MM.1S (cell line): Measurements from ENCODE around the gene CRACDL.

Experiments used
- DNase-seq: peaks from one replicate; pipeline ENCODE4 v3.0.0-alpha.2; 2015
- H2AFZ ChIP-seq: fragments of 300-600 bp; sonication (generic); 2 replicates; pipeline ENCODE4 v1.6.0; 2016; ENCODE audit warnings: antibody characterized with exemption, low read length
- H3F3A ChIP-seq: fragments of 300-600 bp; sonication (generic); 2 replicates; pipeline ENCODE4 v1.6.1; 2016; ENCODE audit warnings: mild to moderate bottlenecking, antibody characterized with exemption, low read length, moderate library complexity, mixed read lengths; ENCODE audit not compliant: insufficient read depth
- H3K27ac ChIP-seq: fragments of 300-600 bp; sonication (generic); 2 replicates; pipeline ENCODE4 v1.5.1; 2016; ENCODE audit warnings: mild to moderate bottlenecking, low read length
- H3K27me3 ChIP-seq: fragments of 300-600 bp; sonication (generic); replicated peaks from 2 replicates; pipeline ENCODE4 v1.6.0; 2016; ENCODE audit warnings: low read length; ENCODE audit not compliant: insufficient read depth
- H3K36me3 ChIP-seq: fragments of 300-600 bp; sonication (generic); replicated peaks from 2 replicates; pipeline ENCODE4 v1.6.1; 2016; ENCODE audit warnings: mild to moderate bottlenecking, low read length, mixed read lengths; ENCODE audit not compliant: insufficient read depth
- H3K4me1 ChIP-seq: fragments of 300-600 bp; sonication (generic); 2 replicates; pipeline ENCODE4 v1.6.1; 2016; ENCODE audit warnings: low read length, mixed read lengths
- H3K4me2 ChIP-seq: fragments of 300-600 bp; sonication (generic); 2 replicates; pipeline ENCODE4 v1.6.0; 2016; ENCODE audit warnings: low read depth, low read length
- H3K4me3 ChIP-seq: fragments of 300-600 bp; sonication (generic); 2 replicates; pipeline ENCODE4 v1.5.1; 2016; ENCODE audit warnings: low read length, mixed read lengths
- H3K79me2 ChIP-seq: fragments of 300-600 bp; sonication (generic); 2 replicates; pipeline ENCODE4 v1.6.1; 2016; ENCODE audit warnings: mixed run types, low read length, mixed read lengths
- H3K9ac ChIP-seq: fragments of 300-600 bp; sonication (generic); 2 replicates; pipeline ENCODE4 v1.6.1; 2016; ENCODE audit warnings: low read length, mixed read lengths
- H3K9me2 ChIP-seq: fragments of 300-600 bp; sonication (generic); replicated peaks from 2 replicates; pipeline ENCODE4 v1.6.1; 2016; ENCODE audit warnings: mild to moderate bottlenecking, low read length, mixed read lengths; ENCODE audit not compliant: insufficient read depth
- H3K9me3 ChIP-seq: fragments of 300-600 bp; sonication (generic); replicated peaks from 2 replicates; pipeline ENCODE4 v1.6.1; 2016; ENCODE audit warnings: mild to moderate bottlenecking, low read length, mixed read lengths; ENCODE audit not compliant: insufficient read depth
- H4K20me1 ChIP-seq: fragments of 300-600 bp; sonication (generic); 2 replicates; pipeline ENCODE4 v1.6.1; 2016; ENCODE audit warnings: mild to moderate bottlenecking, low read length, moderate library complexity, mixed read lengths; ENCODE audit not compliant: insufficient read depth
- EZH2 ChIP-seq: fragments of 300-600 bp; sonication (generic); optimal IDR thresholded peaks from 2 replicates; pipeline ENCODE3; 2017; ENCODE audit warnings: low read depth, mild to moderate bottlenecking, antibody characterized with exemption, low read length, mixed read lengths
- EZH2phosphoT487 ChIP-seq: fragments of 300-600 bp; sonication (generic); IDR thresholded peaks from 2 replicates; pipeline ENCODE4 v1.6.1; 2018; ENCODE audit warnings: antibody characterized with exemption, low read length
- TF ChIP-seq, protein P1 (sequence below): fragments of 300-600 bp; sonication (generic); IDR thresholded peaks from 2 replicates; pipeline ENCODE4 v1.5.1; 2016; ENCODE audit warnings: antibody characterized with exemption, low read length, mixed read lengths

CRACDL gene

GRCh38 chr2:98870516-98871158, 65.4 kb downstream of the CRACDL start:
- no peak for DNase-seq
- no peaks in the 10 kb centered on the region; the same call in 1 of the 2 replicates for H3F3A ChIP-seq
- no peaks in the 10 kb centered on the region for H3K79me2 ChIP-seq
- no peaks in the 10 kb centered on the region for H3K9me2 ChIP-seq
- no peak for TF ChIP-seq EZH2phosphoT487
- no peak for TF ChIP-seq EZH2
- H4K20me1 ChIP-seq, result no peaks in the 10 kb centered on the region
- peak overlapping the region; percentile 65; the same call in 1 of the 2 replicates for H3K27ac ChIP-seq
- no peaks in the 10 kb centered on the region for H3K9me3 ChIP-seq
- H3K4me3 ChIP-seq, result no peak overlapping the region
- H3K36me3 ChIP-seq, result no peaks in the 10 kb centered on the region
- H3K4me1 ChIP-seq, result peaks cover 13% of the 10 kb centered on the region
- no peaks in the 10 kb centered on the region for H3K27me3 ChIP-seq
- H2AFZ ChIP-seq, result peak overlapping the region; percentile 80
- peak overlapping the region; percentile 89; the same call in 1 of the 2 replicates for H3K4me2 ChIP-seq
- H3K9ac ChIP-seq, result no peak overlapping the region

DNA sequence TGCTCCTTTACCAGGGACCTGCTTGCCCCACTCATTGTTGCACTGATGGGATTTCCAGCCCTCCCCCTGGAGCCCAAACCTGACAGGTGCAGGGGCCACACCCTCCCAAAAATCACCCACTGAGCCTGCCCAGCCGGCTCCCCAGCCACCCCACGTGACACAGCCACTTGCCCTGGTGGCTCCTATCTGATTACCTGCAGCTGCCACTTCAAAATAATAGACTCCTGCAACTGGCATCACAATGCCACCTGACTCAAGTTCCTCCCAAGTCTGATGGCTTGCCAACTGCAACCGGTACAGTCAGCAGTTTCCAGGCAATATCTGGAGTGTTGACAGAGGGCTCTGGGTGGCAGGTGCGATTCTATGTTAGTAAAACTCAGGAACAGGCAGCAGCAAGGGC, 66.2 kb downstream of the CRACDL start:
- peak overlapping the region; percentile 58 for H3K4me3 ChIP-seq
- H3K4me2 ChIP-seq, result peak overlapping the region; percentile 89
- peaks cover 16% of the 10 kb centered on the region for H3K4me1 ChIP-seq
- DNase-seq, result peak; percentile 96
- H3K9me3 ChIP-seq, result no peaks in the 10 kb centered on the region
- H3K79me2 ChIP-seq, result no peaks in the 10 kb centered on the region
- H3K36me3 ChIP-seq, result no peaks in the 10 kb centered on the region
- no peaks in the 10 kb centered on the region; the same call in 1 of the 2 replicates for H3F3A ChIP-seq
- H2AFZ ChIP-seq, result peak overlapping the region; percentile 80
- no peaks in the 10 kb centered on the region for H4K20me1 ChIP-seq
- H3K27me3 ChIP-seq, result no peaks in the 10 kb centered on the region
- H3K27ac ChIP-seq, result peak overlapping the region; percentile 65; the same call in 1 of the 2 replicates
- H3K9me2 ChIP-seq, result no peaks in the 10 kb centered on the region
- peak overlapping the region; percentile 57 for H3K9ac ChIP-seq
- TF ChIP-seq, protein P1, sequence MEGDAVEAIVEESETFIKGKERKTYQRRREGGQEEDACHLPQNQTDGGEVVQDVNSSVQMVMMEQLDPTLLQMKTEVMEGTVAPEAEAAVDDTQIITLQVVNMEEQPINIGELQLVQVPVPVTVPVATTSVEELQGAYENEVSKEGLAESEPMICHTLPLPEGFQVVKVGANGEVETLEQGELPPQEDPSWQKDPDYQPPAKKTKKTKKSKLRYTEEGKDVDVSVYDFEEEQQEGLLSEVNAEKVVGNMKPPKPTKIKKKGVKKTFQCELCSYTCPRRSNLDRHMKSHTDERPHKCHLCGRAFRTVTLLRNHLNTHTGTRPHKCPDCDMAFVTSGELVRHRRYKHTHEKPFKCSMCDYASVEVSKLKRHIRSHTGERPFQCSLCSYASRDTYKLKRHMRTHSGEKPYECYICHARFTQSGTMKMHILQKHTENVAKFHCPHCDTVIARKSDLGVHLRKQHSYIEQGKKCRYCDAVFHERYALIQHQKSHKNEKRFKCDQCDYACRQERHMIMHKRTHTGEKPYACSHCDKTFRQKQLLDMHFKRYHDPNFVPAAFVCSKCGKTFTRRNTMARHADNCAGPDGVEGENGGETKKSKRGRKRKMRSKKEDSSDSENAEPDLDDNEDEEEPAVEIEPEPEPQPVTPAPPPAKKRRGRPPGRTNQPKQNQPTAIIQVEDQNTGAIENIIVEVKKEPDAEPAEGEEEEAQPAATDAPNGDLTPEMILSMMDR, result peak; percentile 31
- no peak for TF ChIP-seq EZH2phosphoT487
- no peak for TF ChIP-seq EZH2

GRCh38 chr2:98869272-98869641, 66.8 kb downstream of the CRACDL start:
- Histone ChIP-seq H4K20me1 (no peaks in the 10 kb centered on the region), H3F3A (no peaks in the 10 kb centered on the region; the same call in 1 of the 2 replicates), H3K4me3 (peak overlapping the region; percentile 58), H3K36me3 (no peaks in the 10 kb centered on the region), H3K4me1 (peaks cover 16% of the 10 kb centered on the region), H2AFZ (peak overlapping the region; percentile 80), H3K27me3 (no peaks in the 10 kb centered on the region), H3K4me2 (peak overlapping the region; percentile 89), H3K27ac (peak overlapping the region; percentile 65; the same call in 1 of the 2 replicates), H3K9me3 (no peaks in the 10 kb centered on the region), H3K9me2 (no peaks in the 10 kb centered on the region), H3K79me2 (no peaks in the 10 kb centered on the region), H3K9ac (peak overlapping the region; percentile 57)
- no peak for TF ChIP-seq EZH2phosphoT487
- DNase-seq, result no peak

DNA sequence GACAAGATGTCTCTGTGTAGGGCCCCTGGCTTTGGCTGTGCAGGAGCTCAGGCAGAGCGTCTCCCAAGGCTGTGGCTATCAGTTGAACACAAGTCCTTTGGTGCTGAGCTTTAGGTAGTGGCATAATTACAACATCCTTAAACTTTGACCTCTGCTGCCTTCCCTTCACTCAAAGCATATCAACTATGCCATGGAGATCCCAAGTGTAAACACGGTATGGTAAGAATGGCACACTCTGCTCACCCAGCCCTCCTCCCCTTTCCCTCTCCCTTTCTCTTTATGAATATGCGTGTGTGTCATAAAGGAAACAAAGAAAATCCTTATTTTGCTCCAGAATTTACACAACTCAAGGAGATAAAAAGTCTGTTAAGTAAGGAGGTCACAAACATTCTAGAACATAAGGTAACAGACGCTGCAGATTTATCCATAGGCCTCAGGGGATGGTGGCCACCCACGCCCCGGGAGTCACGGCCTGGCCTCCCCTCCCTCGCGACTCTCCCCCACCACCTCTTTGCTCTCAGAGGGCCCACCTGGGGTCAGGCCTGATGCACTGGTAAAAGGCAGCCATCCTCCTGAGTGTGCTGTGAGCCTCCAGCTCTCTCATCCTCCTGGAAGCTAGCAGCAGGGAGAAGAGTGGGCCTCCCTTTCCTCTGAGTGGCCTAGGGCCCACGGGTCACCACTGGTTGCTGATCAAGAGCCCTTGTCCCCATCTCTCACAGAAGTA, 67.3 kb downstream of the CRACDL start:
- Histone ChIP-seq H3K9me2 (no peaks in the 10 kb centered on the region), H2AFZ (peak overlapping the region; percentile 80), H3K27me3 (no peaks in the 10 kb centered on the region), H3K9ac (peak overlapping the region; percentile 57; the same call in 1 of the 2 replicates), H3K9me3 (no peaks in the 10 kb centered on the region), H3K36me3 (no peaks in the 10 kb centered on the region), H4K20me1 (no peaks in the 10 kb centered on the region), H3K4me2 (peak overlapping the region; percentile 89), H3K79me2 (no peaks in the 10 kb centered on the region), H3K4me1 (peaks cover 16% of the 10 kb centered on the region), H3K4me3 (peak overlapping the region; percentile 58; the same call in 1 of the 2 replicates), H3F3A (no peaks in the 10 kb centered on the region; the same call in 1 of the 2 replicates), H3K27ac (no peak overlapping the region)
- DNase-seq, result no peak
- TF ChIP-seq, protein P1, result no peak
- no peak for TF ChIP-seq EZH2
- TF ChIP-seq EZH2phosphoT487, result no peak
